RWPE2 (cell line): ENCODE results near the gene TMEM266.

Source experiments
- ATAC-seq: fragments of 200-7000 bp; cut with Tn5 transposase; 3 replicates; pipeline ENCODE4 v1.9.1; 2021; ENCODE audit warnings: low read depth
- DNase-seq: peaks from one replicate; pipeline ENCODE4 v3.0.0-alpha.2; 2020; ENCODE audit warnings: low spot score
- H3K27ac ChIP-seq: fragments of 450-650 bp; 2 replicates; pipeline ENCODE4 v1.5.1; 2017; ENCODE audit warnings: mild to moderate bottlenecking; ENCODE audit not compliant: poor library complexity, severe bottlenecking
- H3K27me3 ChIP-seq: fragments of 250-450 bp; sonication (Bioruptor Pico); 2 replicates; pipeline ENCODE4 v1.5.1; 2021; ENCODE audit warnings: mild to moderate bottlenecking, moderate library complexity; ENCODE audit not compliant: insufficient read depth, poor library complexity, severe bottlenecking
- H3K36me3 ChIP-seq: fragments of 250-450 bp; sonication (Bioruptor Pico); 2 replicates; pipeline ENCODE4 v1.5.1; 2020; ENCODE audit warnings: low read depth, mild to moderate bottlenecking, moderate library complexity
- H3K4me1 ChIP-seq: fragments of 250-450 bp; sonication (Bioruptor Pico); 2 replicates; pipeline ENCODE4 v1.5.1; 2021; ENCODE audit warnings: mild to moderate bottlenecking, moderate library complexity; ENCODE audit not compliant: insufficient read depth, poor library complexity, severe bottlenecking
- H3K4me3 ChIP-seq: fragments of 250-450 bp; sonication (Bioruptor Pico); 2 replicates; pipeline ENCODE4 v1.5.1; 2021; ENCODE audit warnings: mild to moderate bottlenecking, moderate library complexity; ENCODE audit not compliant: severe bottlenecking
- H3K9me3 ChIP-seq: fragments of 250-450 bp; sonication (Bioruptor Pico); 2 replicates; pipeline ENCODE4 v1.5.1; 2021; ENCODE audit warnings: mild to moderate bottlenecking, moderate library complexity; ENCODE audit not compliant: severe bottlenecking
- CTCF ChIP-seq: fragments of 450-650 bp; IDR thresholded peaks from one replicate; pipeline ENCODE4 v1.5.1; 2017; ENCODE audit warnings: mild to moderate bottlenecking, moderate library complexity; ENCODE audit not compliant: poor library complexity, severe bottlenecking

TMEM266 gene

GRCh38 chr15:76253691-76254473 is 194.1 kb downstream of the TMEM266 start:
- H3K36me3 ChIP-seq = peaks cover 34% of the 10 kb centered on the region
- no peaks in the 10 kb centered on the region for H3K27me3 ChIP-seq
- DNase-seq (no peak), ATAC-seq (no peak)
- no peaks in the 10 kb centered on the region for H3K4me1 ChIP-seq
- H3K4me3 ChIP-seq = no peak overlapping the region
- no peak overlapping the region for H3K27ac ChIP-seq
- no peak for TF ChIP-seq CTCF
- no peaks in the 10 kb centered on the region for H3K9me3 ChIP-seq
